Stomach (tissue), 4 donors: Measurements from ENCODE around the gene IL17REL.

ENCODE experiments used
- EP300 ChIP-seq: sonication (generic); formaldehyde crosslinking; IDR thresholded peaks from one replicate; pipeline ENCODE4 v1.6.1; 2017; ENCODE audit warnings: antibody characterized with exemption
- POLR2A ChIP-seq, 4 donors: fragments of 450-650 bp; IDR thresholded peaks; one replicate each; pipeline ENCODE4 v1.6.1; 2016; ENCODE audit warnings: antibody characterized with exemption in 4 of 4, control low read depth in 2 of 4, mild to moderate bottlenecking in 1 of 4, moderate library complexity in 1 of 4

GRCh38 chr22:49957826-49958365 lies 54.7 kb downstream of the IL17REL start:
- TF ChIP-seq POLR2A (IDR thresholded peaks at IDR 0.05) (no peak), EP300 (no peak)
